ENCODE results near the gene CHST2.

CHST2 gene

DNA sequence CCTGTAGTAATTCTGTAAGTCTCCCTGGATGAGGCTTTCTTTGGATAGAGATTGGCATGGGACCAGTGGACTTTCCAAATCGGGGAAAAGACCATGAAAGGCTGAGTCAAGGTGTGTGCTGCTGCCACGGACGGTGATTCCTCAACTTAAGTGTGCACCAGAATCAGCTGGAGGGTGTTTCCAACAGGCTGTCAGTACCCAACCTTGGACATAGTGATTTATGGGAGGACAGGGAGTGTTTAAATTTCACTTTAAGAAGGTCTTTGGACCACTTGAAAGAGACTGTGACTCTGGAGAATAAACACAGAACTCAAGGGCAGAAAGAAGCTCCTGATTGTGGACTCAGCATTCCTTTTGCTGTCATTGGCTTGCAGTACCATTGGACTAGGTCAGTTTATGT is 20.4 kb upstream of the CHST2 start:
- DNase-seq (ENCODE audit: low read depth in 3 of 3), result no peak

DNA sequence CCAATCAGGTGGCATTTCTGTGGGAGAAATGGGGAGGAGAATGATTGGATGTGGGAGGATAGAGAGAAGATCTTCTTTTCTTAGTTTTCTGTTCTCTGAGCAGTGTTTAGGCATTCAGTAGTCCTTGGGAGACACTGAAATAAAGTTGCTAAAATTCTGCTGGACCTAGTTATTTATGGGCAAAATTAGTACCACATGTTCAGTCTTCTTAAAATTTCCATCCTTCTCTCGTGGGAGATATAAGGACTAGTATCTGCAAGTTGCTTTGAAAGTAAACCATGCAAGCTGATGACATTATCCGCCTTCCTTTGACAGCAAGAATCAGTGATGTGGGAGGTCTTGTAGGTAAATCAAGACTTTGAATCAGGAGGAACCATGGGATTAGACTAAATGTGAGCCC is 19.9 kb upstream of the CHST2 start:
- no peak for DNase-seq (ENCODE audit: low read depth in 3 of 3)

DNA sequence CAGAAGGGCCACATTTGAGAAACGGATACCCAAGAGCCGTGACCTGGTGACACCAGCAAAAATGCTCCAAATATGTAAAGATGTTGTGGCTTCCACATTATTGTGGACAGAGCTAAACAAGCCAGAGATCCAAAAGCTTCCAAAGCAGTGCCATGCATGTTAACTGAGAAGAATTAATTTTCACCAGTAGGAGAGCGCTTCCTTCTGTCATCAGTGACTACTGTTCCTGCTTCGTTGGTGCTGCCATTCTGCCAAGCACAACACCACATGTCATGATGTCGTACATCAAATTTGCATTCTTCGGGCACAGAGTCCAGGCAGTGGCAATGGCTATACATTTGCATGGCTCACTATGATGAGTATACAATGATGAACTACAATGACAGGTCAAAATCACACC is 19.1 kb upstream of the CHST2 start:
- DNase-seq (ENCODE audit: low read depth in 3 of 3), result no peak

DNA sequence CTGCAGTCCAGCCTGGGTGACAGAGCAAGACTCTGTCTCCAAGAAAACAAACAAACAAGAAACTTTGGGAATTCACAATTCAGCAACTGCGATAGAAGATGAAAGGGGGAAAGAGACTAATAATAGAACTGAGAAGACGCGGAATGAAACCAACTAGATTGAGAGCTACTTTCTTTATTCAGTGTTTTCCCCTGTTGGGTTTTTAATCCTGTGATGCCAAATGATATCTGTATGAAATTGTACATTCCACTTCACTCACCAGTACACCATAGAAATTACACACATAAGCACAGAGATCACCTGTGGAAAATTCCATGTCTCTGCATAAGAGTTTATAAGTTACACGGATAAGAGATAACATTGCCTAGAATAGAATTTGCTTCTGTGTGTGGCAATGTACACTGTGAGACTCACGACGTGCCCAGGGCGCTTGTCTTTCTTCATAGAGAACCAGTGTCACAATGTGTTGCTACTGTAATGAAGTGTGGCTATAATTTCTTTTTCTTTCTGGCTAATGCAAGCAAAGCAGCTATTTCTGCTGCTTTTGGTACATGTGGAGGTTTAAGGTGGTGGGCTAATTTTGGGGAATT is 17.7 kb upstream of the CHST2 start:
- DNase-seq (ENCODE audit: low read depth in 3 of 3), result no peak

DNA sequence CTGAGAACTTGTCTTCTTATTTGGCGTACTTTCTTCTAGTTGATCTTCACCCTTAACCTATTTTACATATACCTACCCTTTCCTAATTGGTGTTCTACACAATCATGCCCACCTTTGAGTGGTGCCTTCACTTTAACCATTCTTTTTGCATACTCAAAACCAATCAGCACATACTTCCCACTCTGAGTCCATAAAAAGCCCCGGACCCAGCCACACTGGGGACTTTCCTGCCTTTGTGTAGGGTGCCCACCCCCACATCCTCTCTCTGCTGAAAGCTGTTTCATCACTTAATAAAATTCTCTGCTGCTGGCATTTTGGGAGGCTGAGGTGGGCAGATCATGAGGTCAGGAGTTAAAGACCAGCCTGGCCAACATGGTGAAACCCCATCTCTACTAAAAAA is 15.9 kb upstream of the CHST2 start:
- DNase-seq (ENCODE audit: low read depth in 3 of 3), result no peak

DNA sequence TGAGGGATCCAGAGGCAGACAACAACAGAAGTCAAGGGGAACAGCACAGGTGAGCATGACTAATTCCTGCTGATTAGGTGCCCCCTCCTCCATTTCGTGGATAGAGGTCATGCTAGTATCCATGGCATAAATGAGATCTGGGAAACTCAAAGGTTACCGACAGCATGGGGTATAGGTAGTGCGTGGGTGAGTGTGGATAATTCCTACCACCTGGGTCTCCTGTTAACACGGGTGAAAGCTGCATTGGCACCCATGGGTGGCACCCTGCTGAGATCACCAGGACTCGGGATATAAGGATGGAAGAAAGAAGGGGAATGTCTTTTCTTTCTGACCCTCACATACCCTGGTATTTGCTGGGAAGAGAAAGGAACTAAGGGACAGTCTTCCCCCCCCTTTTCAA is 14.4 kb upstream of the CHST2 start:
- no peak for DNase-seq (ENCODE audit: low read depth in 3 of 3)

DNA sequence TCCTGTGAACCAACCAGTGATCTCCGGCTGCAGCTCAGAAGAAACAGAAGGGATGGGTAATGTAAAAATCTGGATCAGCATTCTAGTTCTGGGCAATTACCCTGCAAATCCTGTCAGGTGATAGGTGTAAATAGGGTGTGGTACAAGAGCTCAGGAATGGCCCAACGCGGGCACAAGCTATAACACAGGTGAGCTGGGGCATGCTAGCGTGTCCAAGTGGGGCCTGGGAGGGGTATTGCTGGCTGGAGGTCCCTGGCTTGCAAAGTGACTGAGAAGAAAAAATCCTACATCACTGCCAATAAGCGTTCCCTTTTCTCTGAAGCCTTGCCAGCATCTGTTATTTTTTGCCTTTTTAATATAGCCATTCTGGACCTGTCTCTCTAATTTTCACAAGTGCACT is 9.7 kb upstream of the CHST2 start:
- DNase-seq (ENCODE audit: low read depth in 3 of 3), result no peak

DNA sequence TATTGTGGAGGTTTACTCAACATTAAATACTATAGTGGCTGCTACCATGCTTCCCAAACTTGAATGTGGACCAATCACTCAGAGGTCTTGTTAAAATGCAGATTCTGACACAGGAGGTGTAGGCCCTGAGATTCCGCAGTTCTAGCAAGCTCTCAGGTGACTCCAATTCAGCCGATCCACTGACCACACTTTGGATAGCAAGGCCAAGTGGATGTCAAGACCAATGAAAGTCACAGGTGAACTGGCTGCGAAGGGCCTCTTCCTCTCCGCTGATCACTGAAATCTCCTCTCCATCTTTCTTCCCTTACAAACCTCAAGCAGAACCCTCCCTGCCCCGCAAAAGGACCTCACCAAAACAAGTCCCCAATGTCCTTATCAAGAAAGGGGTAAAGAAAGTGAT is 9.2 kb upstream of the CHST2 start:
- no peak for DNase-seq (ENCODE audit: low read depth in 3 of 3)

DNA sequence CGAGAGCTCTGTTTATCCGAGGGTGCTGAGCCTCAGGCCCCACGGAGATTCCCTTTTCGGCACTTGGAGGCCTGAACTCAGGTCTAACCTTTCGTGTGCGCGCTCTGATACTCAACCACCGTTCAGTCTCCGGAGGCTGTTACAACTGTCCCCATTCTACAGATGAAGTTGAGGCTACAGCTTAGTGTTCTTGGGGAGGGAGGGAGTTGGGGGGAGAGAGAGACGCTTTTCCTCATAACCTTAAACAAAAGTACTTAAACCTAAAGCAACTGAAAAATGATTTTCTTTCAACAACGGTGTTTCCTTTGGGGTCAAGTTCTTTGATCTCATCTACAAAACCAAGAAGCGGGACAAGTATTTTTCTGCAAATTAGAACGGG is 952 bp upstream of the CHST2 start:
- no peak for DNase-seq (ENCODE audit: low read depth in 3 of 3)

DNA sequence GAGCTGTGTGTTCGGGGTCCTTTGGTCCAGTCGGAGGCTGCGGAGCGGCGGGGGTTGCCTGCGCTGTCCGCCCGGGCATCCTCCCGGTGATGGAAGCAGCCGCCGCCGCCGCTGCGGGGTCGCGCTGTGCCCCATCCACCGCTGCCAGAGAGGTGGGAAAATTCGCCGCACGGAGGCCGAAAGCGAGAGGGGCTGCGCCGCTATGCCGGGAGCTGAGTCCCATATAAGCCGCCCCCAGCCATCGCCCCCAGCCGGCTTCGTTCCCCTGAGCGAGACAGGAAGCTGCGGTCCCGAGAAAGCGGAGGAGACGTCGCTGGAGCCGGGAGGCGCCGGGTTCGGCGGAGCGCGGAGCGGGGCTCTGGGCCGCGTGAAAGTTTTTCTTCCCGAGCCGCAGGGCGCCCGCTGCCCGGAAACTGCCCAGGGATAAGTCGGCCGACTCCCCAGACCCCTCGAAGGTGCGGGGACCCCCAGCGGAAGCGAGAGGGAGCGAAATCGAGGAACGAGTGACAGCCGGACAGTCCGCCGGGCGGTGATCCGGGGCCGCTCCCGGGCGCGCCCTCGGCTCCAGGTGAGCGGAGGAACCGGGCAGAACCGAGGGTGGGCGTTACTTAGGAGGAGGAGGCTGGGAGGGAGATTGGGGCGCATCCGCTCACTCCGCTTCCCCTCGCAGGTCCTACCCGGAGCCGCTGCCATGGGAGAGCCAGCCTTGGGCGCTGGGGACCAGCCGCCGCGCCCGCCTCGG is 574 bp downstream of the CHST2 start:
- DNase-seq (ENCODE audit: low read depth in 3 of 3), result peak in 2 of 3 experiments; percentile 15 to 33

DNA sequence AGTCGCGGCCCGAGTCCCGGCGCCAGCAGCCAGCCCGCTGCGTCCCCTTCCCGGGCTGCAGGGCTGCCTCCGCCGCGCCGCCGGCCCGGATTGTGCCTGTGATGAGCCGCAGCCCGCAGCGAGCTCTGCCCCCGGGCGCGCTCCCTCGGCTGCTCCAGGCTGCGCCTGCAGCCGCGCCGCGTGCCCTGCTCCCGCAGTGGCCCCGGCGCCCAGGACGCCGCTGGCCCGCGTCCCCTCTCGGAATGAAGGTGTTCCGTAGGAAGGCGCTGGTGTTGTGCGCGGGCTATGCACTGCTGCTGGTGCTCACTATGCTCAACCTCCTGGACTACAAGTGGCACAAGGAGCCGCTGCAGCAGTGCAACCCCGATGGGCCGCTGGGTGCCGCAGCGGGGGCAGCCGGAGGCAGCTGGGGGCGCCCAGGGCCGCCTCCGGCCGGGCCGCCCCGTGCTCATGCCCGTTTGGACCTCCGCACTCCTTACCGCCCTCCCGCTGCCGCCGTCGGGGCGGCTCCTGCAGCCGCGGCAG is 1.2 kb downstream of the CHST2 start:
- DNase-seq (ENCODE audit: low read depth in 3 of 3), result peak in 2 of 3 experiments; percentile 13 to 23

DNA sequence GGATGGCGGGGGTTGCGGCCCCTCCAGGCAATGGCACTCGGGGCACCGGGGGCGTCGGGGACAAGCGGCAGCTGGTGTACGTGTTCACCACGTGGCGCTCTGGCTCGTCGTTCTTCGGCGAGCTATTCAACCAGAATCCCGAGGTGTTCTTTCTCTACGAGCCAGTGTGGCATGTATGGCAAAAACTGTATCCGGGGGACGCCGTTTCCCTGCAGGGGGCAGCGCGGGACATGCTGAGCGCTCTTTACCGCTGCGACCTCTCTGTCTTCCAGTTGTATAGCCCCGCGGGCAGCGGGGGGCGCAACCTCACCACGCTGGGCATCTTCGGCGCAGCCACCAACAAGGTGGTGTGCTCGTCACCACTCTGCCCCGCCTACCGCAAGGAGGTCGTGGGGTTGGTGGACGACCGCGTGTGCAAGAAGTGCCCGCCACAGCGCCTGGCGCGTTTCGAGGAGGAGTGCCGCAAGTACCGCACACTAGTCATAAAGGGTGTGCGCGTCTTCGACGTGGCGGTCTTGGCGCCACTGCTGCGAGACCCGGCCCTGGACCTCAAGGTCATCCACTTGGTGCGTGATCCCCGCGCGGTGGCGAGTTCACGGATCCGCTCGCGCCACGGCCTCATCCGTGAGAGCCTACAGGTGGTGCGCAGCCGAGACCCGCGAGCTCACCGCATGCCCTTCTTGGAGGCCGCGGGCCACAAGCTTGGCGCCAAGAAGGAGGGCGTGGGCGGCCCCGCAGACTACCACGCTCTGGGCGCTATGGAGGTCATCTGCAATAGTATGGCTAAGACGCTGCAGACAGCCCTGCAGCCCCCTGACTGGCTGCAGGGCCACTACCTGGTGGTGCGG is 1.9 kb downstream of the CHST2 start:
- peak; percentile 38 to 60 (median 55) for DNase-seq (ENCODE audit: low read depth in 3 of 3)

DNA sequence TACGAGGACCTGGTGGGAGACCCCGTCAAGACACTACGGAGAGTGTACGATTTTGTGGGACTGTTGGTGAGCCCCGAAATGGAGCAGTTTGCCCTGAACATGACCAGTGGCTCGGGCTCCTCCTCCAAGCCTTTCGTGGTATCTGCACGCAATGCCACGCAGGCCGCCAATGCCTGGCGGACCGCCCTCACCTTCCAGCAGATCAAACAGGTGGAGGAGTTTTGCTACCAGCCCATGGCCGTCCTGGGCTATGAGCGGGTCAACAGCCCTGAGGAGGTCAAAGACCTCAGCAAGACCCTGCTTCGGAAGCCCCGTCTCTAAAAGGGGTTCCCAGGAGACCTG is 2.5 kb downstream of the CHST2 start:
- no peak for DNase-seq (ENCODE audit: low read depth in 3 of 3)

DNA sequence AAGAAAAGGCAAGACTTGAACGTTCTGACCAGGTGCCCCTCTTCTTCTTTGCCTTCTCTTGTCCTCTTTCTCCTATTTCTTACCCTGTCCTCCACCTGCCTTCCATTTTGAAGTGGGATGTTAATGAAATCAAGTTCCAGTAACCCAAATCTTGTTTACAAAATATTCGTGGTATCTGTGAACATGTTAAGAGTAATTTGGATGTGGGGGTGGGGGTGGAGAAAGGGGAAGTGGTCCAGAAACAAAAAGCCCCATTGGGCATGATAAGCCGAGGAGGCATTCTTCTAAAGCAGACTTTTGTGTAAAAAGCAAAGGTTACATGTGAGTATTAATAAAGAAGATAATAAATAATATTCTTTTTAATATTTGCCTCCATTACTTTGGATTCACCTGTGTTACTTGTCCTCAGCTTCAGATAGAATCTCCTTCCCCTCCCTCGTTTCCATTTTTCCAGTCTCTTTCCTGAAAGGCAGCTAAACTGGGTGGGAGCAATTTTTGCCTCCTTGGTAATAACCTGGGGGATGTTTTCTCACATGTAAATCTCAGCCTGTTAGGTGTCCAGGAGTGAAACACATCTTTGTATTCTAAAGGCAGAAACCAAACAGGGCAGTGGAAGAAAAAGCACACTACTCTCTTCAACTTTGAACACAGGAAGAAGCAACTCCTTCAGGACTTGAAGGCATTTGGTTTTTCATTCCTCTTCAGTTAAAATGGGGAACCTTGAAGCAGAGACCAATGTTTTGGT is 3.2 kb downstream of the CHST2 start:
- no peak for DNase-seq (ENCODE audit: low read depth in 3 of 3)

DNA sequence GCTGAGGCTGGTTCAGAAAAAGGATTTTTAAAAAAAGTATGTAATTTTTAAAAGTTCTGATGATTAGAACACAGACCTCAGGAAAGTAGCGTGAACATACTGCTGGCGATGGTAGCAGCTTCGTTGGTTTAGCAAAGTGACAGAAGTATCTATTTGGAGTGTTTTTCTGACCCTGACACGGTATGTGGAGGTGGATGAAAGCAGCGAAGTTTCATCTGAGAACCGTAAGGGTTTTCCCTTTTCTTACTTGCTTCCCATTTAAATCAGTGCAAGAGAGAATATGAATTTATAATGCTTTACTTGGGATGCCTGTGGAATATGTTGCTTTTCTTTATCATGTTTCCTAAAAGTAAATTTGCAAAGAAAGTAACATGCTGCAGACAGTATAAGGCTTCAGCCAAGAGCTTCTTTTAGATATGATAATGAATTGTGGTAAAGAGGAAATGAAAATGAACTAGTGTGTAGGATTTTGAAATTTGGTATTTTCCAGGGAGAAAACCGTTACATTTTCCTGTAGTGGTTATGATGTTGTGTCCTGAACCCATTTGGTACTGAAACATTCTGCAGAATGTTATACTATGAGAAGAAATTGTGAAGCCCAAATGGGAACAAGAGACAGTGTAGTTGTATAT is 3.9 kb downstream of the CHST2 start:
- no peak for DNase-seq (ENCODE audit: low read depth in 3 of 3)

DNA sequence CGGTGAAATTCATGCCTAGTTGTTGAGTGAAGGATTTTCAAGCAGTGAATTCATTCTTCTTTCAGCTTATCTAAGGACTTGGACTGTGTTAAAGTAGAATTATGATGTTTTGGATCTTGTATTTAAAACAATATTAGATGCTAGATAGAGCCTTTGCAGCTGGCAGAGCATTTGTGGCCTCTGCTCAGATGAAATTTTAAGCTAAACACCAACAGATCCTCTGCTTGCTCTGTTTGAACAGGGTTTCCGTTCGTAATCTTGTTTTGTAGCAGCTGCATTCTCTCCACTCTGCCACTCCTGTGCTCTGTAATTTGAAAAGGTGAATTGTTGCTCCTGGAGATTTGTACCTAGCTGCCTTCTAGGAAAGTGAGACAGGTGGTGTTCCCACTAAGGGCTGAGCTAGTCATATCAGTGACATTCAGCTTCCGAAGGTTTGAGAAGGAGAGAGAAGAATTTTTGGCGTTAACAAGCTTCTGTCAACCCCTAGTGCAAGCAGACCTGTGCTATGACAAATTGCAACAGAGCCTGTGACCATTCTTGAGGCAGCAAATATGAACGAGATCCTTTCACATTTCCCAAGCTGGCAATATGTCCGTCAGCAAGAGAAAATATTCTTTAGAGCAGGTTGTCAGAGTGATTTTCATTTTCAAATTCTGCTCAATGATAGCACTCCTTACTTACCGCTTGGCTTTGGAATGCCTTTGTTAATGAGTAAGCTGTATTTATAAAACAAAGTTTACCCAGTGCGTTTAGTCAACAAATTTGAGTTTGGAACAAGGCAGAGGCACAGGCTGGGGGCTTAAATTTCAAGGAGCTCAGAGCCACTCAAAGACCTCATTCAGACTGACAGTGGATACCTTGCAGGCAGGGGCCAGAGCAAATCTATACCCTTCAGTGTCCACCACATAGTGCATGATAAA is 5.3 kb downstream of the CHST2 start:
- DNase-seq (ENCODE audit: low read depth in 3 of 3), result no peak

DNA sequence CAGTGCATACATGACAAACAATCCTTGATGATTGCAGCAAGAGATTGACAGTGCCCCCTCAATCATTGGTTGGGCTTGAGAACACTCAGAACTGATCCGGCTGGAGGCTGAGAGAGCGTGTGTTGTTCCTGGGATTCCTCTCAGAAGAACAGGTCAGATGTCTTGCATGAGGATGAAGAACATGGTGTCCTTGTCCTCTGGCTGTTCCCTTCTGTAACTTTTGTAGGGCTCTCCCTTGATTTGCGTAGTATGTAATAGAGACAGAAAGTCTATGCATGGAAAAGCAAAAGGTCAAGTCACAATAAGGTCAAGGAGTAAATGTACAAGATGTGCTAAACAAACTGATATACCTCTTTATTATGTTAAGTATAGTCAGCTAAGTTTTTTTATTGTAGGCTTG is 8.2 kb downstream of the CHST2 start:
- DNase-seq (ENCODE audit: low read depth in 3 of 3), result no peak

DNA sequence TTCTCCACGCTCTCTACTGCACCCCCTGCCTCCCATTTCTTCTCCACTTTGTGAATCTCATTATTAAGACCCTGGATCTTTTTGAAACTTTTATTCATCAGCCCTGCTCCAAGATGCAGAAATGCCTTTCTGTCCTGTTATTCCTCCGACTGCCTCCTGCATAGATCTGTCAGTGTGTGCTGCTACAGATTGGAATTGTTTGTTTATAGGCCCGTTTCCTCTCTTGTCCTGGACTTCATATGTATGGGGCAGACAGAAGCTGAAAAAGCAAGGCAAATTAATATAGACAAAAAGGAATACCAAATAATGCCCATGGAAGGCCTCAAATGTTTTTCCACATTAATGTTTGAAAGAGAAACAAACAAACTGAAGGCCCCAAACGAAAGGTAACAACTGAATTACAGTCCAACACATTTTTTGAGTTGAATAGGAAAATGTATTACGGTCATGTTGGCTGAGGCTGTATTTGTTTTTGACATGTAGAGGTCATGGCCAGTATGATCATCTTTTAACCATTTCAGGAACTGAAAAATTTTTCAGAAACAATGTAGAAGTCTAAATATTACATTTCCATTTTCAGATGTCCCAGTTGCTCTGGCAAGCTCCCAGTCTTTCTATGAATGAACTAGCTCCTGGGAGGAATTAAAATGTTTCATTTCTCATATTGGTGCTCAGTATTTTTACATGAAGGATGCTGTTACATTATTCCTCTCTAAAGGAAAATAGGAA is 8.8 kb downstream of the CHST2 start:
- DNase-seq (ENCODE audit: low read depth in 3 of 3), result no peak

DNA sequence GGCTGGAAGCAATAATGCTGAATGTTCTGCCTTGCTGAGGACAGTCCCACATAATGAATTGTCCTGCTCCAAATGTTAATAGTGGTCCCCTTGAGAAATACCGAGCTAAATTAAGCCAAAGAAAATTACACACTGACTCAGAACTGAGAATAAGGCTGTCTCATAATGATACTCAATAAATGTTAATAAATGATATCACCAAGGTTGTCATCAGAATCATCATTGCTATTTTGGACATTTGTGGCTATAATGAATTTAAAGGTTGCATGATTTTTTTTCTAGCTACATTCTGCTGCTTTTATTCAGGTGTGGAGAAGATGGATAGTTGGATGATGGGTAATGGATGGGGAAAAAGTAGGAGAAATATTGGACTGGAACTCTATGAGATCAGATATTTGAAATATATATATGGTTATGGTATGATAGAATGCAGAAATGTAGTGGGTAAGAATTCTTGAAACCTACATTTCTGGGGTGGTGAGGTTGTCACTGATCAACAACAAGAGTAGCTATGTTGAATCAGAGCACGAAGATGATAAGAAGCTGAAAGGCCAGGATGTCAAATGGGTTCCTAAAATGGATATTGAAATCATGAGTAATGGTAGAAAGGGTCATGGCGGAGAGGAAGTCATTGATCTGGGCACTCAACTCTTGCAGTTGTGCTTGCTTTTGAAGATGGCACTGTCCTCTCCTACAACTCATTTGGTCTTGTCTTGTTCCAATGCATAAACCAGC is 12.8 kb downstream of the CHST2 start:
- no peak for DNase-seq (ENCODE audit: low read depth in 3 of 3)
